PC-9 (cell line): ENCODE data around the gene DNM3. TPM values are rescaled to one million over a fixed set of nuclear protein-coding genes. Genes with fewer than 3 reads are reported as not detected.

Source experiments
- BruUV-seq: library from RNA; stranded (reverse); fragments of 400-500 nt; replicated peaks from 2 replicates; lab custom pipeline; 2021; lab: Mats Ljungman, UMichigan
- CTCF ChIA-PET: fragments of 300-600 bp; sonication (Branson Sonifier 250); formaldehyde crosslinking; loops from one replicate; lab custom pipeline; 2022; ENCODE audit warnings: antibody characterized with exemption; lab: Charles Lee
- POLR2A ChIA-PET: fragments of 300-600 bp; sonication (Branson Sonifier 250); formaldehyde crosslinking; loops from one replicate; lab custom pipeline; 2022; ENCODE audit warnings: antibody characterized with exemption; ENCODE audit not compliant: unreplicated experiment; lab: Charles Lee
- DNase-seq, 2 experiments: peaks; one replicate each; pipeline versions ENCODE4 v3.0.0 to v3.0.0-alpha.2; 2015 to 2022; ENCODE audit warnings: mixed read lengths in 1 of 2
- H2AFZ ChIP-seq: fragments of 200-600 bp; sonication (generic); 2 replicates; pipeline ENCODE4 v1.8.1; 2017; ENCODE audit warnings: antibody characterized with exemption
- H3F3A ChIP-seq: fragments of 200-600 bp; sonication (generic); 2 replicates; pipeline ENCODE4 v1.8.1; 2017; ENCODE audit warnings: antibody characterized with exemption, mild to moderate bottlenecking, low read depth; ENCODE audit not compliant: insufficient read depth
- H3K27ac ChIP-seq: fragments of 200-600 bp; sonication (generic); 2 replicates; pipeline ENCODE4 v1.6.1; 2016; ENCODE audit warnings: mixed run types
- H3K27me3 ChIP-seq: fragments of 200-600 bp; sonication (generic); 2 replicates; pipeline ENCODE4 v1.6.1; 2016; ENCODE audit warnings: low read depth, mixed run types; ENCODE audit not compliant: insufficient read depth
- H3K36me3 ChIP-seq: fragments of 200-600 bp; sonication (generic); 2 replicates; pipeline ENCODE4 v1.6.1; 2016; ENCODE audit warnings: low read depth, mixed run types
- H3K4me1 ChIP-seq: fragments of 200-600 bp; sonication (generic); replicated peaks from 2 replicates; pipeline ENCODE4 v1.6.1; 2016; ENCODE audit warnings: mixed run types; ENCODE audit not compliant: insufficient read depth
- H3K4me2 ChIP-seq: fragments of 200-600 bp; sonication (generic); 2 replicates; pipeline ENCODE4 v1.6.1; 2017; ENCODE audit warnings: mixed run types
- H3K4me3 ChIP-seq: fragments of 200-600 bp; sonication (generic); 2 replicates; pipeline ENCODE4 v1.6.1; 2016; ENCODE audit warnings: mixed run types
- H3K79me2 ChIP-seq: fragments of 200-600 bp; sonication (generic); 2 replicates; pipeline ENCODE4 v1.6.1; 2017; ENCODE audit warnings: low read depth, mixed run types
- H3K9me2 ChIP-seq: fragments of 200-600 bp; sonication (generic); 2 replicates; pipeline ENCODE4 v1.8.1; 2017; ENCODE audit warnings: mild to moderate bottlenecking; ENCODE audit not compliant: insufficient read depth
- H3K9me3 ChIP-seq: fragments of 200-600 bp; sonication (generic); 2 replicates; pipeline ENCODE4 v1.8.1; 2016; ENCODE audit warnings: low read depth; ENCODE audit not compliant: insufficient read depth
- H4K20me1 ChIP-seq: fragments of 200-600 bp; sonication (generic); 2 replicates; pipeline ENCODE4 v1.8.1; 2017; ENCODE audit not compliant: insufficient read depth
- EZH2 ChIP-seq: fragments of 200-600 bp; sonication (generic); IDR thresholded peaks from 2 replicates; pipeline ENCODE4 v1.8.0; 2017; ENCODE audit warnings: antibody characterized with exemption, low read depth
- intact Hi-C: fragments of 100-400 bp; cut with micrococcal nuclease; formaldehyde crosslinking; loops from one replicate; pipeline ENCODE4 v1.10.0; 2022; ENCODE audit not compliant: unreplicated experiment
- total RNA-seq: library from RNA; stranded (reverse); gene quantifications from 2 replicates; pipeline ENCODE4 v1.2.3, GENCODE V29; 2021
- TF ChIP-seq, protein P1 (sequence below): fragments of 200-600 bp; sonication (generic); conservative IDR thresholded peaks from 2 replicates; pipeline ENCODE4 v1.6.1; 2017; ENCODE audit warnings: mixed run types, antibody characterized with exemption, mild to moderate bottlenecking, moderate library complexity

Gene DNM3
- total RNA-seq, 1 experiment from 2014 or later, result 1.7 TPM

DNA sequence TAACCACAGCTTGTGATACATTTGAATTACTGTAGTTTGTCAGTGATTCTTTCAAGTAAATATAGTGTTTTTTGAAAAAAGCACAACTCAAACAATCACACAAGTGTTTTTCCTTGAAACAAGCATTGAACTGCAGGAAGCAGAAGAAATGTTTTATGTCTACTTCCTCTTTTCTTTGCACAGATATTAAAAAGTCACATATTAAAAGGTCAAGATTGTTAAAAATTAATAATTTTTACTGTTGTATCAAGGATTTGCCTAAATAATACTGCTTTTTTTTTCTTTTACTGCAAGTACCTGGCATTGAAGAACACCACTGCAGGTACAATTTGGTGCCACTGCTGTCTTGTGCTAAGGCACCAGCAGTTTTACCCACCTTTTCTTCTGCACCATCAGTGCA is 365.0 kb downstream of the DNM3 start:
- no peak overlapping the region for H3K4me2 ChIP-seq
- H3K27ac ChIP-seq, result no peak overlapping the region
- H3K36me3 ChIP-seq, result no peaks in the 10 kb centered on the region
- TF ChIP-seq EZH2, result no peak
- TF ChIP-seq, protein P1, sequence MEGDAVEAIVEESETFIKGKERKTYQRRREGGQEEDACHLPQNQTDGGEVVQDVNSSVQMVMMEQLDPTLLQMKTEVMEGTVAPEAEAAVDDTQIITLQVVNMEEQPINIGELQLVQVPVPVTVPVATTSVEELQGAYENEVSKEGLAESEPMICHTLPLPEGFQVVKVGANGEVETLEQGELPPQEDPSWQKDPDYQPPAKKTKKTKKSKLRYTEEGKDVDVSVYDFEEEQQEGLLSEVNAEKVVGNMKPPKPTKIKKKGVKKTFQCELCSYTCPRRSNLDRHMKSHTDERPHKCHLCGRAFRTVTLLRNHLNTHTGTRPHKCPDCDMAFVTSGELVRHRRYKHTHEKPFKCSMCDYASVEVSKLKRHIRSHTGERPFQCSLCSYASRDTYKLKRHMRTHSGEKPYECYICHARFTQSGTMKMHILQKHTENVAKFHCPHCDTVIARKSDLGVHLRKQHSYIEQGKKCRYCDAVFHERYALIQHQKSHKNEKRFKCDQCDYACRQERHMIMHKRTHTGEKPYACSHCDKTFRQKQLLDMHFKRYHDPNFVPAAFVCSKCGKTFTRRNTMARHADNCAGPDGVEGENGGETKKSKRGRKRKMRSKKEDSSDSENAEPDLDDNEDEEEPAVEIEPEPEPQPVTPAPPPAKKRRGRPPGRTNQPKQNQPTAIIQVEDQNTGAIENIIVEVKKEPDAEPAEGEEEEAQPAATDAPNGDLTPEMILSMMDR, result no peak
- H3K27me3 ChIP-seq, result no peaks in the 10 kb centered on the region
- DNase-seq, result no peak
- no peaks in the 10 kb centered on the region for H3F3A ChIP-seq
- no peak overlapping the region for H2AFZ ChIP-seq
- H3K9me3 ChIP-seq, result no peaks in the 10 kb centered on the region
- no peak overlapping the region for H3K4me3 ChIP-seq
- H3K4me1 ChIP-seq, result no peaks in the 10 kb centered on the region
- intact Hi-C loops, result no loop called here
- CTCF ChIA-PET, result no interaction called here
- POLR2A ChIA-PET, result interaction anchor here (0.6 kb wide), 1 partner anchor 83 kb away, joined by 3 read pairs; no protein-coding TSS in a partner anchor
- H4K20me1 ChIP-seq, result no peaks in the 10 kb centered on the region
- no peaks in the 10 kb centered on the region for H3K9me2 ChIP-seq
- no peaks in the 10 kb centered on the region for H3K79me2 ChIP-seq
- BruUV-seq, result no TSS peak

DNA sequence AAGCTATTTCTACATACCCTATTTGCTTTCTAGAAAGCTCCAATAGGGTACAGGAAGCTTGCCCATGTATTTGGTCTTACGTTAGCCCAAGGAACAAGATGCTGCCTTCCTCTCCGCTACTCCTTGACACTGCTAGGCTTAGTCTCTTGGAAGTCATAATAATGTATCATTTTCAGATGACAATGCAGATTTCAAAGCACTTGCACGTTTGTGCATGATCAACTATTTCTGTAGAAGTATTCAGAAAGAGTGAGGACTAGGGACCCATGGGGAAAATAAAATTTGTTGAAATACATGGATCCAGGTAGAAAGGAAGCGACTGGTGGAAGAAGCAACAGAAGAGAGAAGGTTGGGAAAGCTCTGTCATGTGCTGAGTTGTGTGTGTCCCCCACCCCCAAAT is 367.3 kb downstream of the DNM3 start:
- Histone ChIP-seq H3K27me3 (no peaks in the 10 kb centered on the region), H4K20me1 (no peaks in the 10 kb centered on the region), H3K4me3 (no peak overlapping the region), H3K4me2 (no peak overlapping the region), H3F3A (no peaks in the 10 kb centered on the region), H3K9me2 (no peaks in the 10 kb centered on the region), H3K36me3 (no peaks in the 10 kb centered on the region), H3K27ac (no peak overlapping the region), H2AFZ (no peak overlapping the region), H3K9me3 (no peaks in the 10 kb centered on the region), H3K4me1 (no peaks in the 10 kb centered on the region), H3K79me2 (no peaks in the 10 kb centered on the region)
- intact Hi-C loops, result no loop called here
- CTCF ChIA-PET, result no interaction called here
- no peak for TF ChIP-seq EZH2
- TF ChIP-seq, protein P1, result no peak
- POLR2A ChIA-PET, result no interaction called here
- DNase-seq, result no peak
- no TSS peak for BruUV-seq

DNA sequence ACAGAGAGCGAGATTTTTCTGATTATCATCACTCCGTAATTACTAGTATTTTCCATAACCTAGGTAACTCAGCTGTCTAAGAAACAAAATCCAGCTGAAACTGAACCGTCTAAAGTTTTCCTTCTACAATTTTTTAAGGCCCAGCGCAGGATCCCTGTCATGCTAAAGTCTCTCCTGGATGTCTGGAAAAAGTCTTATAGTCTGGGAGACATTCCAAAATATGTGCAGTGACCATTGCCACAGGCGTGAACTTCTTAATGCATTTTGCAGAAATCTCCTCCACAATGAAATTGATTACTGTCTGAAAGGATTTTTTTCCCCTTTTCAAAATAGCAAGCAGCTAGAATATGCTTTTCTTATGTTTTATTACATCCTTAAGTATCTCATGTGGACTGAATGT is 369.9 kb downstream of the DNM3 start:
- intact Hi-C loops, result no loop called here
- no peaks in the 10 kb centered on the region for H3K79me2 ChIP-seq
- no TSS peak for BruUV-seq
- no peaks in the 10 kb centered on the region for H4K20me1 ChIP-seq
- H3K36me3 ChIP-seq, result no peaks in the 10 kb centered on the region
- no peaks in the 10 kb centered on the region for H3K9me2 ChIP-seq
- no peak for TF ChIP-seq EZH2
- TF ChIP-seq, protein P1, result no peak
- no peak overlapping the region for H3K27ac ChIP-seq
- no peak overlapping the region for H2AFZ ChIP-seq
- H3F3A ChIP-seq, result no peaks in the 10 kb centered on the region
- H3K9me3 ChIP-seq, result no peaks in the 10 kb centered on the region
- no peaks in the 10 kb centered on the region for H3K4me1 ChIP-seq
- no peak overlapping the region for H3K4me2 ChIP-seq
- H3K4me3 ChIP-seq, result no peak overlapping the region
- POLR2A ChIA-PET, result no interaction called here
- CTCF ChIA-PET, result no interaction called here
- DNase-seq, result no peak
- H3K27me3 ChIP-seq, result no peaks in the 10 kb centered on the region
